Measurements from ENCODE around the gene ASIC4.

- TF ChIP-seq POLR2A (IDR thresholded peaks at IDR 0.05) (no peak), CTCF (IDR thresholded peaks at IDR 0.05) (no peak)
Observed at GRCh38 chr2:219526320-219527075, 12.2 kb downstream of the ASIC4 start.
